Measurements from ENCODE around the gene PLD1.

The PLD1 gene

DNA sequence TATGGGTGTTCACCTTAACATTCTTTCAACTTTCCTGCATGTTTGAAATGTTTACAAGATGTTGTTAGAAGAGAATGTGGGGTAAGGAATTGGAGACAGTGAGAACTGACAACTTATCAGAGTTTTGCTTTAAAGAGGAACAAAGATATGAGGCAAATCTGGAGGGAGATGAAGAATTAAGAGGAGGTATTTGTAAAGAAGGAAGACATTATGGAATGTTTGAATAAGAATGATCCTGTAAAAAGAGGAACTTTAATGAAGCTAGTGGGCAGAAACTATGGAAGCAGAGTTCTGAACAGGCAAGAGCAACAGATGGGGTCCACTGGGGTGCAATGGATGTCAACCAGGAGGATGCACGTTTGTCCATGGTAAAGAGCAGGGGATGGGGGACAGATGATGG, 27.7 kb downstream of the PLD1 start:
- TF ChIP-seq, protein P1, sequence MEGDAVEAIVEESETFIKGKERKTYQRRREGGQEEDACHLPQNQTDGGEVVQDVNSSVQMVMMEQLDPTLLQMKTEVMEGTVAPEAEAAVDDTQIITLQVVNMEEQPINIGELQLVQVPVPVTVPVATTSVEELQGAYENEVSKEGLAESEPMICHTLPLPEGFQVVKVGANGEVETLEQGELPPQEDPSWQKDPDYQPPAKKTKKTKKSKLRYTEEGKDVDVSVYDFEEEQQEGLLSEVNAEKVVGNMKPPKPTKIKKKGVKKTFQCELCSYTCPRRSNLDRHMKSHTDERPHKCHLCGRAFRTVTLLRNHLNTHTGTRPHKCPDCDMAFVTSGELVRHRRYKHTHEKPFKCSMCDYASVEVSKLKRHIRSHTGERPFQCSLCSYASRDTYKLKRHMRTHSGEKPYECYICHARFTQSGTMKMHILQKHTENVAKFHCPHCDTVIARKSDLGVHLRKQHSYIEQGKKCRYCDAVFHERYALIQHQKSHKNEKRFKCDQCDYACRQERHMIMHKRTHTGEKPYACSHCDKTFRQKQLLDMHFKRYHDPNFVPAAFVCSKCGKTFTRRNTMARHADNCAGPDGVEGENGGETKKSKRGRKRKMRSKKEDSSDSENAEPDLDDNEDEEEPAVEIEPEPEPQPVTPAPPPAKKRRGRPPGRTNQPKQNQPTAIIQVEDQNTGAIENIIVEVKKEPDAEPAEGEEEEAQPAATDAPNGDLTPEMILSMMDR (IDR thresholded peaks at IDR 0.05; ENCODE audit: borderline replicate concordance, insufficient read depth, low read depth, low read length) = no peak
- no peak overlapping the region for H3K4me3 ChIP-seq (ENCODE audit: low read depth, low read length)

DNA sequence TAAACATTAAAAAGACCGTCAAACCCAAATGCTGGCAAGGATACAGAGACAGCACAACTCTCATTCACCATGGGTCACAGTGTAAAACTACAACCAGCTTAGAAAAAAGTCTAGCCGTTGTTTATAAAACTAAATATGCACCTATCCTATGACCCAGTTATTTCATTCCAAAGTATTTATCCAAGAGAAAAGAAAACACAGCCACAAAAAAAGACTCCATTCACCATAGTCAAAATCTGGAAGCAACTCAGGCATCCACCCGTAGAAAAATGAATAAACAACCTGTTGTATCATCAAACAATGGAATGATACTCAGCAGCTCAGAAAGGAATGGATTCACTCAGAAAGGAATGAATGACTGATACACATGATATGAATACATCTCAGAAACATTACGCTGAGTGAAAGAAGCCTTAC, 28.6 kb downstream of the PLD1 start:
- no peak overlapping the region for H3K4me3 ChIP-seq (ENCODE audit: low read depth, low read length)
- TF ChIP-seq, protein P1 (IDR thresholded peaks at IDR 0.05; ENCODE audit: borderline replicate concordance, insufficient read depth, low read depth, low read length) = no peak

DNA sequence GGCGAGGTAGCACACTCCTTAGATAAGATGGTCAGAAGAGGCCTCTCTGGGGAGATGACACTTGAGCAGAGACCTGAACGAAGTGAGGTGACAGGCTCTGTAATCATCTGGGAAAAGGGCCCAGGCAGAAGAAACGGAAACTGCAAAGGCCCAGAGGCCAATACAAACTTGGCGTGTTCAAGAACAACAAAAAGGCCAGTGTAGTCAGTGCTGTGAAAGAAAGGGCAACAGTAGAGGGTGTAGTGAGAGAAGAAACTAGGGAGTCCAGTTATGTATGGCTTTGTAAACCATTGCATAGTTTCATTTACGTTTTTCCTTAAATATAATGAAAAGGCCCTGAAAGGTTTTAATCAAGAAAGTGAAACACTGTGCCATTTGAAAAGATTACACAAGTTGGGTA, 31.8 kb downstream of the PLD1 start:
- TF ChIP-seq, protein P1 (IDR thresholded peaks at IDR 0.05; ENCODE audit: borderline replicate concordance, insufficient read depth, low read depth, low read length) = no peak

DNA sequence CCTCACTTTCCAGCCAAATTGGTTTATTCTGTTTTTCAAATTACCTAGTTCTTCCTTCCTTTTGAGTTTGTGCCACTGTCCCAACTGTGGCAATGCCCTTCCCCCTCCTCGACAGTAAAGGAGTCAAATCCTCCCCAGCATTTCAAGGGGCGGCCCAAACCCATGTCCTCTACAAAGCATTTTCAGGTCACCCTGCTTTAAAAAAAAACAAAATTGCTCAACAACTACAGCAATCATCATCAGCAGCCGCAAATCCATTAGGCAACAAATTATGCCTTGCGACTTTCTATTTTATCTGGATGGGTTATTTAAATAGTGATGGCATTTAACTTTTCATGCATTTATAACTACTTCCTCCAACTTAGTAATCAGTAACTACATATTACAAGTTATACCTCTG, 32.7 kb downstream of the PLD1 start:
- H3K4me3 ChIP-seq (ENCODE audit: low read depth, low read length) = no peak overlapping the region
- TF ChIP-seq, protein P1 (IDR thresholded peaks at IDR 0.05; ENCODE audit: borderline replicate concordance, insufficient read depth, low read depth, low read length) = no peak

More for the DNA sequence above, 31.8 kb downstream of the PLD1 start:
- no peak overlapping the region for H3K4me3 ChIP-seq (ENCODE audit: low read depth, low read length)

DNA sequence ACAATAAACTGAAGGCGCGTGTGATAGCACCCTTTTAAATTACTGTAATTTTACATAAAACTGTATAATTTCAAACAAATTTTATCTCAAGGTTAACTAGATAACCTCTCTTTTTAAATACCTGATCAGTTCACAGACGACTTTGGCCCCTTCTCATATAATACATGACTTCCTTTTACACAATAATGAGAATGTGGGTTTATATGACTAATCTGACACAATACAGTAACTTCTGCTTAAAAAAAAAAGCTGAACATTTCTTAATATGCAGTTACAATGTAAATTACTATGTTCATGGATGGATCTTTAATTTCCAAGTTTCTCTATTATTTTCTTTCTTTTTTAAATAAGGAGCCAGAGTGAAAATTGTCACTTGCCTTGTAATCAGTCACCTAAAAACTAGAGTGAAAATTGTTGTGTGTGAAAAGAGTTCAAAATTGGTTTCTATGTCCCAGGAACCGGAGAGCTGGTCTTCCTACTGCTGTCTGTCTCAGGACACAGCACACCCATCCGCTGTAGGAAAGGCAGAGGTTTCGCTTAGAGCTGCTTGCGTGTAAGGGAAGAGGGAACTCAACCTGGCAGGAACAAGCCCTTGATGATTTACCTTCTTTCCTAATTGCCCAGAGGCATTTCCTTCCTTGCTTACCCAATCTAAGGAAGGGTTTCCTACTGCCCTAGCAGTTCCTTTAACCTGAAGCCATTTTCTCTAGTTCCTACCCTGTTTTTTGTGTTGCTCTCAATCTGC, 33.3 kb downstream of the PLD1 start:
- TF ChIP-seq, protein P1 (IDR thresholded peaks at IDR 0.05; ENCODE audit: borderline replicate concordance, insufficient read depth, low read depth, low read length) = no peak
- H3K4me3 ChIP-seq (ENCODE audit: low read depth, low read length) = no peak overlapping the region

DNA sequence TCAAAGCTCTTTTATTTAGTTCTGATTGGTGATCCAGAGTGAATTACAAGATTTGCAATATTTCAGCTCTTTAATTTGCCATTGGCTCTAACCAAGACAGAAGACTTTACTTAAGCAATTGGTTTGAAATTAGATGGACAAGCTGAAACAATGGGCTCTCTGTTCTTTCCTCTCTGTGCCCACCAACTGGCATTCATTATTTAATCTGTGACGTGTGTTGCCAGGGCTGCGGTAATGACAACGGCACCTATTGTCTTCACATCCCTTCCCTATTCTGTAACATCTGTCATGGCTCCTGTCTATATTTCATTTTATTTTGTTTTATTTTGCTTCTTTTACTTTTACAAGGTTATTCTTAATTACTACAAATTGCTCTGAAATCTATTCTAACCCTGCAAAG, 33.9 kb downstream of the PLD1 start:
- TF ChIP-seq, protein P1 (IDR thresholded peaks at IDR 0.05; ENCODE audit: borderline replicate concordance, insufficient read depth, low read depth, low read length) = no peak
- H3K4me3 ChIP-seq (ENCODE audit: low read depth, low read length) = no peak overlapping the region

DNA sequence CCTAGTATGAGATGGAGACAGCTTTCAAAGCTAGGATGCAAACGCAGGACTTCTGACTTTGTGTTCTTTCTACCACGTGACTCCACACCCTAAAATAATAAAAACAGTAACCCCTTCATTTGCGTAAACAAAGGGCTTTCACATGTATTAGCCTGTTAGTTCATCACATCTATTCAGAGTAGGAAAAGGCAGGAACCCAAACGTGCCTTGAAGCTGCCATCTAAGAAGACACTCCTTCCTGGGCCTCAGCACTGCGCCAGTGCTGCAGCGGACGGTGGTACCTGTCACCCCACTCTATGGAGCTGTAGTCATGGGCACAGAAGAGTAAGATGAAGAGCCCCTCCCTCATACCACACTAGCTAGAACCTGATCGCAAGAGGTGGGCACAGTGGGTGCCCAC, 34.3 kb downstream of the PLD1 start:
- H3K4me3 ChIP-seq (ENCODE audit: low read depth, low read length) = no peak overlapping the region
- TF ChIP-seq, protein P1 (IDR thresholded peaks at IDR 0.05; ENCODE audit: borderline replicate concordance, insufficient read depth, low read depth, low read length) = no peak

All from GM12875 (cell line).